Epithelial cell of esophagus (primary cell): ENCODE data around the gene INAFM1.

ENCODE experiments used
- DNase-seq: peaks from one replicate; pipeline ENCODE4 v3.0.0; 2010; ENCODE audit warnings: low read depth
- H3K4me3 ChIP-seq: 2 replicates; pipeline ENCODE4 v1.5.1; 2011; ENCODE audit warnings: mild to moderate bottlenecking, low read length, control low read depth
- TF ChIP-seq, protein P1 (sequence below): IDR thresholded peaks from 2 replicates; pipeline ENCODE4 v1.5.1; 2011; ENCODE audit warnings: low read depth, mild to moderate bottlenecking, low read length, control low read depth, inconsistent platforms; ENCODE audit not compliant: insufficient read depth; ENCODE audit errors: missing control alignments

INAFM1 gene

GRCh38 chr19:47274071-47274890 lies at the start of gene INAFM1:
TSS of gene INAFM1 (plus strand) at chr19:47274885. CDS start at chr19:47274920, 35 bp downstream.
- TF ChIP-seq, protein P1, sequence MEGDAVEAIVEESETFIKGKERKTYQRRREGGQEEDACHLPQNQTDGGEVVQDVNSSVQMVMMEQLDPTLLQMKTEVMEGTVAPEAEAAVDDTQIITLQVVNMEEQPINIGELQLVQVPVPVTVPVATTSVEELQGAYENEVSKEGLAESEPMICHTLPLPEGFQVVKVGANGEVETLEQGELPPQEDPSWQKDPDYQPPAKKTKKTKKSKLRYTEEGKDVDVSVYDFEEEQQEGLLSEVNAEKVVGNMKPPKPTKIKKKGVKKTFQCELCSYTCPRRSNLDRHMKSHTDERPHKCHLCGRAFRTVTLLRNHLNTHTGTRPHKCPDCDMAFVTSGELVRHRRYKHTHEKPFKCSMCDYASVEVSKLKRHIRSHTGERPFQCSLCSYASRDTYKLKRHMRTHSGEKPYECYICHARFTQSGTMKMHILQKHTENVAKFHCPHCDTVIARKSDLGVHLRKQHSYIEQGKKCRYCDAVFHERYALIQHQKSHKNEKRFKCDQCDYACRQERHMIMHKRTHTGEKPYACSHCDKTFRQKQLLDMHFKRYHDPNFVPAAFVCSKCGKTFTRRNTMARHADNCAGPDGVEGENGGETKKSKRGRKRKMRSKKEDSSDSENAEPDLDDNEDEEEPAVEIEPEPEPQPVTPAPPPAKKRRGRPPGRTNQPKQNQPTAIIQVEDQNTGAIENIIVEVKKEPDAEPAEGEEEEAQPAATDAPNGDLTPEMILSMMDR = no peak
- DNase-seq = peak; percentile 97
- H3K4me3 ChIP-seq = peak within 1 kb of the TSS; percentile 89

- peak; percentile 82 for DNase-seq
- TF ChIP-seq, protein P1 = no peak
- peak overlapping the region; percentile 16 for H3K4me3 ChIP-seq
Measured at GRCh38 chr19:47225746-47226425, 48.8 kb upstream of the INAFM1 start.

- TF ChIP-seq, protein P1 = no peak
- H3K4me3 ChIP-seq = peak overlapping the region; percentile 24
- peak; percentile 41 for DNase-seq
Measured at GRCh38 chr19:47226426-47227351, 48.0 kb upstream of the INAFM1 start.

DNA sequence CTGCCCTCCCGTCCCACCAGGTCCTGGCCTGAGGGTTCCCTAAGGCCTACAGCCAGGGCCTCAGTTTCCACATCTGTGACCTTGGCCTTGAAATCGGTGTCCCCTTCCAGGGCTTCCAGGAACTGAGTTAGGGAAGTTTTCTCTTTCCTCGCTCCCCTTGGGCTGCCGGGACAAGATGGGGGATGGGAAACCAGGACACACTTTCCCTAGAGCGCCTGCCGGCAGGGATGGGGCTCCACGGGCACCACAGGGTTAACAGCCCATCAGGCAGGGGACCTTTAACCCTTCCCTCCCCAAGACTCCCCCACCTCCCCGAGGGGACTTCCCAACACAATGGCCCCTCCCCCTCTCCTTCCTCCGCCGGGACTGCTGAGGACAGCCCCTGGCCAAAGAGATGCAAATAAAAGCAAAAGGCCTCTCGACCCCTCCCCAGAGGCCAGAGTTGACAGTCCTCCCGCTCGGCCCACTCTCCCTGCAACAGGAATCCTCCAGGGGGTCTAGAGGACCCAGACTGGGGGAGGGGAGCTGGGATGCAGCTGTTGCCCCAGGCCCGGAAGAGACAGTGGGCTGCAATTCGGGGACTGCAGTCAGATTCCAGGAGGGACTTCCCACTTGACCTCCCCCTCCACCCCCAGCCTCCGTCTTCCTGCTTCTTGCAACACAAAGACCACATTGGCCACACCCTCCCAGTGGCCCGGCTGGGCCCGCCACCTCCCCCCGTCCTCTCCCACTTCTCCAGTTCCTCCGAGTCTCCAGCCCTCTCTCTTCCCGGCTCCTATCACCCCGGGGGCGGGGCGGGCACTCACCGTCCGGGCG lies 47.1 kb upstream of the INAFM1 start:
- H3K4me3 ChIP-seq = peak overlapping the region; percentile 24
- DNase-seq = peak; percentile 78
- TF ChIP-seq, protein P1 = no peak

GRCh38 chr19:47228168-47228936 lies 46.3 kb upstream of the INAFM1 start:
- H3K4me3 ChIP-seq = peak overlapping the region; percentile 89
- peak; percentile 41 for DNase-seq
- TF ChIP-seq, protein P1 = no peak
